NK-92 (cell line): ENCODE data around the gene ARHGEF10L.

ENCODE experiments used
- DNase-seq: peaks from one replicate; lab custom pipeline; 2025; ENCODE audit not compliant: unreplicated experiment; lab: John Stamatoyannopoulos, UW

ARHGEF10L gene

GRCh38 chr1:17588048-17588871 is 48.8 kb downstream of the ARHGEF10L start:
- no peak for DNase-seq

GRCh38 chr1:17591814-17592430 is 52.4 kb downstream of the ARHGEF10L start:
- DNase-seq = no peak

GRCh38 chr1:17594026-17594425 is 54.5 kb downstream of the ARHGEF10L start:
- DNase-seq = no peak

- no peak for DNase-seq
These were observed 55.4 kb downstream of the ARHGEF10L start for GRCh38 chr1:17594690-17595601.

GRCh38 chr1:17595602-17595925 is 56.1 kb downstream of the ARHGEF10L start:
- no peak for DNase-seq

DNA sequence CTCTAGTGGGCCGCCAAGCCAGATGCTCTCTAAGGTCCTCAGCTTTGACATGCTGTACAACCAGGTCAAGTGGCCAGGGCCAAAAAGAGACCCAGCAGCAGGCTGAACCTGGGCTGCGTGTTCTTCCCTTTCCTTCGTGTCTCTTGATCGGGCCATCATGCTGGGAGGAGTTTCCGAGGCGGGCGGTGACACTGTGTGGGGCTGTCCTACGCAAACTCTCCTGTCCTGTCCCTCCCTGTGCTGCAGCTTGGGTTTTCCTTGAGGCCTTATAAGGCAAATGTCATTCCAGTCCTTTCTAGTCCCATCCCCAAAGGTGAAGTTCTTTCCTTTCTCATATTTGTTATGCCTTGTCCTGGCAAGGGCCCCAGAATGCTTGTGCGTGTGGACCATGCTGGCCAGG is 56.7 kb downstream of the ARHGEF10L start:
- no peak for DNase-seq

- DNase-seq = no peak
These were observed 57.4 kb downstream of the ARHGEF10L start for GRCh38 chr1:17596651-17597509.

- DNase-seq = no peak
These were observed 58.2 kb downstream of the ARHGEF10L start for GRCh38 chr1:17597651-17598050.

GRCh38 chr1:17598251-17598650 is 58.8 kb downstream of the ARHGEF10L start:
- DNase-seq = no peak

DNA sequence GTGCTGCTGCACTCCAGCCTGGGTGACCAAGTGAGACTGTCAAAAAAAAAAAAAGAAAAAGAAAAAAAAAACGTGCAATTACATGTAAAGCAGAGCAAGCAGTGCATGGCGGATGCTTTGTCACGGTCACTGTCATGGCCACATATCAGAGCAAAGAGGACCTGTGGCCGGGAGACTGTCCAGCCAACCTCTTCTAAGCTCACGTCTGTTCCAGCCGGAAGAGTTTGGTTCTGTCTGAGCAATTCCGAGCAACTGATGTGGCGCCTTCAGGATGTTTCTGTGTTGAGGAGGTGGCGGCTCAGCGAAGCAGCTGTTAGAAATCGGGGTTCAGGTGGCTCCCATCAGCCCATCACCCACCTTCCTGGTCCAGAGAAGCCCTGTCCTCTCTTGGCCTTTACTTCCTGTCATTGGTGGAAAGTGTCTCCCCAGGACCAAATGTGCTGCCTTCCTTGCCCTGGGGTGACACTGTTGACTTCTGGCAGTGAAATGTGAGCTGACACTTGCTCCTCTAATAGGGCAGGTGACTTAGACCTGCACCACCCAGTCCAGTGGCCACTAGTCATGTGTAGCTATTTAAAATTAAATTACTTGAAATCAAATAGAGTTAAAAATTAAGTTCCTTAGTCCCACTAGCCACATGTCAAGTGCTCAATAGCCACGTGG is 59.9 kb downstream of the ARHGEF10L start:
- no peak for DNase-seq

- no peak for DNase-seq
These were observed 60.4 kb downstream of the ARHGEF10L start for GRCh38 chr1:17599954-17600300.

DNA sequence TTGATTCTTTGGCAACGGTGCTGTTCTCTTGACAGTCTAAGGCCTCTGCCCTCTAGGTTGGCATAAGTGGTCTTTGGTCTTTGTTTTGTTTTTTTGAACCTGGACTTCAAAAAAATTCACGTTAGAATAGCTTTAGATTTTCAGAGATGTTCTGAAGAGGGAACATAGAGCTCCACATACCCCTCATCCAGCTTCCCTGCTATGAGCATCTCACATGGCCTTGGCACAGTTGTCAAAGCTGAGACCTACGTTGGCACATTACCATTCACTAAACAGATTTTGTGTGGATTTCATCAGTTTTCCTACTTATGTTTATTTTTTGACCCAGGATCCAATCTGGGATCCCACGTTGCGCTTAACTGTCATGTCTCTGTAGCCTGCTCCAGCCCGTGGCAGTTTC is 60.8 kb downstream of the ARHGEF10L start:
- no peak for DNase-seq

- DNase-seq = no peak
These were observed 62.3 kb downstream of the ARHGEF10L start for GRCh38 chr1:17601643-17602382.

- DNase-seq = no peak
These were observed 63.8 kb downstream of the ARHGEF10L start for GRCh38 chr1:17603091-17603841.

- DNase-seq = no peak
These were observed 66.3 kb downstream of the ARHGEF10L start for GRCh38 chr1:17605582-17606344.

DNA sequence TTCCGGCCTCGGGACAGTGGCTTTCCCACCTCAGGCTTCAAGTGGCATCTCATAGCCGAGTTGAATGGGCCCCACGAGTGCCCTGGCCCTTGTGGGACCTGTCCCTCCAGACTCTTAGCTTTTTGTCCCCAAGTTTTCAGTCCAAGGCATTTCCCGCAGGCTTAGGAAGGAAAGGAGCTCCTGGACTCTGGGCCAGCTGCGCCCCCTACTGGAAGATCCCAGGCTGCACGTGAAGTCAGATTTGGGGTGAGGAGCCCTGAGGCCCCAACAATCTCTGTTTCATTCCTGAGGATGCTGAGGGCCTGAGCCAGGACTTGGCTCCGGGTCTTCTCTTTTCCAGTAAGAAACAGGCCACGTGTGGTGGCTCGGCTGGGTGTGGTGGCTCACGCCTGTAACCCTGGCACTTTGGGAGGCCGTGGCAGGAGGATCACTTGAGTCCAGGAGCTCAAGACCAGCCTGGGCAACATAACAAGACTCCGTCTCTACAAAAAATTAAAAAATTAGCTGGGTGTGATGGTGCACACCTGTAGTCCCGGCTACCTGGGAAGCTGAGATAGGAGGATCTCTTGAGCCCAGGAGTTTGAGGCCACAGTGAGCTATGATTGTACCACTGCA is 67.4 kb downstream of the ARHGEF10L start:
- no peak for DNase-seq

GRCh38 chr1:17607644-17608581 is 68.4 kb downstream of the ARHGEF10L start:
- no peak for DNase-seq
